ENCODE results near the gene TNNC2.

GRCh38 chr20:45872626-45873025, 45.5 kb upstream of the TNNC2 start:
- TF ChIP-seq CTCF (conservative IDR thresholded peaks at IDR 0.05) (no peak), EZH2 (IDR thresholded peaks at IDR 0.05; ENCODE audit: low read depth) (no peak)
